GM23338 (cell line): ENCODE measurements around the gene GNB1L.

Source experiments
- CREB1 ChIP-seq: fragments of 250-450 bp; sonication (Bioruptor Pico); IDR thresholded peaks from 2 replicates; pipeline ENCODE4 v1.5.0; 2020; ENCODE audit warnings: low read depth, mild to moderate bottlenecking, moderate library complexity
- EZH2 ChIP-seq: fragments of 200-600 bp; sonication (generic); IDR thresholded peaks from one replicate; pipeline ENCODE4 v1.8.0; 2017; ENCODE audit warnings: antibody characterized with exemption, mild to moderate bottlenecking, low read depth; ENCODE audit not compliant: unreplicated experiment
- EZH2phosphoT487 ChIP-seq: fragments of 200-600 bp; sonication (generic); IDR thresholded peaks from one replicate; pipeline ENCODE4 v1.8.1; 2018; ENCODE audit warnings: antibody characterized with exemption; ENCODE audit not compliant: unreplicated experiment
- JUNB ChIP-seq: IDR thresholded peaks from one replicate; pipeline ENCODE4 v1.6.1; 2016; ENCODE audit warnings: antibody characterized with exemption; ENCODE audit not compliant: unreplicated experiment
- NANOG ChIP-seq: IDR thresholded peaks from 2 replicates; pipeline ENCODE4 v1.6.1; 2016; ENCODE audit warnings: antibody characterized with exemption, borderline replicate concordance
- POLR2AphosphoS5 ChIP-seq: IDR thresholded peaks from 2 replicates; pipeline ENCODE4 v1.6.1; 2016; ENCODE audit warnings: antibody characterized with exemption, low read depth
- STAT1 ChIP-seq: IDR thresholded peaks from one replicate; pipeline ENCODE4 v1.6.1; 2016; ENCODE audit warnings: antibody characterized with exemption; ENCODE audit not compliant: unreplicated experiment
- TF ChIP-seq, protein P1 (sequence below), 2 experiments: fragments of 200-600 bp in 1 of 2; sonication (generic) in 1 of 2; conservative IDR thresholded peaks; 2 replicates each; pipeline versions ENCODE4 v1.5.1 to v1.6.1; 2016 to 2017; ENCODE audit warnings: antibody characterized with exemption in 2 of 2, low read depth in 2 of 2, mild to moderate bottlenecking in 2 of 2, moderate library complexity in 1 of 2
- TF ChIP-seq, protein P2 (sequence below): IDR thresholded peaks from one replicate; pipeline ENCODE4 v1.6.1; 2018; ENCODE audit warnings: antibody characterized with exemption; ENCODE audit not compliant: unreplicated experiment
- TF ChIP-seq, protein P3 (sequence below): IDR thresholded peaks from 2 replicates; pipeline ENCODE4 v1.6.1; 2016; ENCODE audit warnings: antibody characterized with exemption
- TF ChIP-seq, protein P4 (sequence below): fragments of 250-450 bp; sonication (Bioruptor Pico); IDR thresholded peaks from 2 replicates; pipeline ENCODE4 v1.5.0; 2020; ENCODE audit warnings: mild to moderate bottlenecking, moderate library complexity

DNA sequence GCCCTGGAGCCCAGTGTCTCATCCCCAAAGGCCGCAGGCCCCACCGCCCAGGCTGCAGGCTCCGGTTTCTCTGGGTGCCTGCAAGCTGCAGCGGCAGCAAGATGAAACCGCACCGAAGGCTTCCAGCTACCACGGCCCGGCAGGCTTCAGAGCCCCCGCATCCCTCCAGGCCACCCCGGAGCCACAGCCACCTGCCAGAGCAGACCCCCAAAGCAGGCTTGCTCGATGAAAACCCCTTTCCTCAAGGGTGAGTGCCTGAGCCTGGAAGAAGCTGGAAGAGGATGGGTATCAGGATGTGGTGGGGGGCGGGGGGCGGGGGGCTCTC is 24.5 kb upstream of the GNB1L start:
- TF ChIP-seq, protein P1, sequence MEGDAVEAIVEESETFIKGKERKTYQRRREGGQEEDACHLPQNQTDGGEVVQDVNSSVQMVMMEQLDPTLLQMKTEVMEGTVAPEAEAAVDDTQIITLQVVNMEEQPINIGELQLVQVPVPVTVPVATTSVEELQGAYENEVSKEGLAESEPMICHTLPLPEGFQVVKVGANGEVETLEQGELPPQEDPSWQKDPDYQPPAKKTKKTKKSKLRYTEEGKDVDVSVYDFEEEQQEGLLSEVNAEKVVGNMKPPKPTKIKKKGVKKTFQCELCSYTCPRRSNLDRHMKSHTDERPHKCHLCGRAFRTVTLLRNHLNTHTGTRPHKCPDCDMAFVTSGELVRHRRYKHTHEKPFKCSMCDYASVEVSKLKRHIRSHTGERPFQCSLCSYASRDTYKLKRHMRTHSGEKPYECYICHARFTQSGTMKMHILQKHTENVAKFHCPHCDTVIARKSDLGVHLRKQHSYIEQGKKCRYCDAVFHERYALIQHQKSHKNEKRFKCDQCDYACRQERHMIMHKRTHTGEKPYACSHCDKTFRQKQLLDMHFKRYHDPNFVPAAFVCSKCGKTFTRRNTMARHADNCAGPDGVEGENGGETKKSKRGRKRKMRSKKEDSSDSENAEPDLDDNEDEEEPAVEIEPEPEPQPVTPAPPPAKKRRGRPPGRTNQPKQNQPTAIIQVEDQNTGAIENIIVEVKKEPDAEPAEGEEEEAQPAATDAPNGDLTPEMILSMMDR (conservative IDR thresholded peaks at IDR 0.05; ENCODE audit: low read depth in 2 of 2): no peak
- TF ChIP-seq, protein P2, sequence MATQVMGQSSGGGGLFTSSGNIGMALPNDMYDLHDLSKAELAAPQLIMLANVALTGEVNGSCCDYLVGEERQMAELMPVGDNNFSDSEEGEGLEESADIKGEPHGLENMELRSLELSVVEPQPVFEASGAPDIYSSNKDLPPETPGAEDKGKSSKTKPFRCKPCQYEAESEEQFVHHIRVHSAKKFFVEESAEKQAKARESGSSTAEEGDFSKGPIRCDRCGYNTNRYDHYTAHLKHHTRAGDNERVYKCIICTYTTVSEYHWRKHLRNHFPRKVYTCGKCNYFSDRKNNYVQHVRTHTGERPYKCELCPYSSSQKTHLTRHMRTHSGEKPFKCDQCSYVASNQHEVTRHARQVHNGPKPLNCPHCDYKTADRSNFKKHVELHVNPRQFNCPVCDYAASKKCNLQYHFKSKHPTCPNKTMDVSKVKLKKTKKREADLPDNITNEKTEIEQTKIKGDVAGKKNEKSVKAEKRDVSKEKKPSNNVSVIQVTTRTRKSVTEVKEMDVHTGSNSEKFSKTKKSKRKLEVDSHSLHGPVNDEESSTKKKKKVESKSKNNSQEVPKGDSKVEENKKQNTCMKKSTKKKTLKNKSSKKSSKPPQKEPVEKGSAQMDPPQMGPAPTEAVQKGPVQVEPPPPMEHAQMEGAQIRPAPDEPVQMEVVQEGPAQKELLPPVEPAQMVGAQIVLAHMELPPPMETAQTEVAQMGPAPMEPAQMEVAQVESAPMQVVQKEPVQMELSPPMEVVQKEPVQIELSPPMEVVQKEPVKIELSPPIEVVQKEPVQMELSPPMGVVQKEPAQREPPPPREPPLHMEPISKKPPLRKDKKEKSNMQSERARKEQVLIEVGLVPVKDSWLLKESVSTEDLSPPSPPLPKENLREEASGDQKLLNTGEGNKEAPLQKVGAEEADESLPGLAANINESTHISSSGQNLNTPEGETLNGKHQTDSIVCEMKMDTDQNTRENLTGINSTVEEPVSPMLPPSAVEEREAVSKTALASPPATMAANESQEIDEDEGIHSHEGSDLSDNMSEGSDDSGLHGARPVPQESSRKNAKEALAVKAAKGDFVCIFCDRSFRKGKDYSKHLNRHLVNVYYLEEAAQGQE: no peak
- TF ChIP-seq STAT1 (no peak), JUNB (no peak), POLR2AphosphoS5 (no peak), EZH2 (no peak), EZH2phosphoT487 (no peak), CREB1 (CRISPR knock-in tag) (no peak), NANOG (no peak)
- TF ChIP-seq, protein P3, sequence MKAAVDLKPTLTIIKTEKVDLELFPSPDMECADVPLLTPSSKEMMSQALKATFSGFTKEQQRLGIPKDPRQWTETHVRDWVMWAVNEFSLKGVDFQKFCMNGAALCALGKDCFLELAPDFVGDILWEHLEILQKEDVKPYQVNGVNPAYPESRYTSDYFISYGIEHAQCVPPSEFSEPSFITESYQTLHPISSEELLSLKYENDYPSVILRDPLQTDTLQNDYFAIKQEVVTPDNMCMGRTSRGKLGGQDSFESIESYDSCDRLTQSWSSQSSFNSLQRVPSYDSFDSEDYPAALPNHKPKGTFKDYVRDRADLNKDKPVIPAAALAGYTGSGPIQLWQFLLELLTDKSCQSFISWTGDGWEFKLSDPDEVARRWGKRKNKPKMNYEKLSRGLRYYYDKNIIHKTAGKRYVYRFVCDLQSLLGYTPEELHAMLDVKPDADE: no peak
- TF ChIP-seq, protein P4, sequence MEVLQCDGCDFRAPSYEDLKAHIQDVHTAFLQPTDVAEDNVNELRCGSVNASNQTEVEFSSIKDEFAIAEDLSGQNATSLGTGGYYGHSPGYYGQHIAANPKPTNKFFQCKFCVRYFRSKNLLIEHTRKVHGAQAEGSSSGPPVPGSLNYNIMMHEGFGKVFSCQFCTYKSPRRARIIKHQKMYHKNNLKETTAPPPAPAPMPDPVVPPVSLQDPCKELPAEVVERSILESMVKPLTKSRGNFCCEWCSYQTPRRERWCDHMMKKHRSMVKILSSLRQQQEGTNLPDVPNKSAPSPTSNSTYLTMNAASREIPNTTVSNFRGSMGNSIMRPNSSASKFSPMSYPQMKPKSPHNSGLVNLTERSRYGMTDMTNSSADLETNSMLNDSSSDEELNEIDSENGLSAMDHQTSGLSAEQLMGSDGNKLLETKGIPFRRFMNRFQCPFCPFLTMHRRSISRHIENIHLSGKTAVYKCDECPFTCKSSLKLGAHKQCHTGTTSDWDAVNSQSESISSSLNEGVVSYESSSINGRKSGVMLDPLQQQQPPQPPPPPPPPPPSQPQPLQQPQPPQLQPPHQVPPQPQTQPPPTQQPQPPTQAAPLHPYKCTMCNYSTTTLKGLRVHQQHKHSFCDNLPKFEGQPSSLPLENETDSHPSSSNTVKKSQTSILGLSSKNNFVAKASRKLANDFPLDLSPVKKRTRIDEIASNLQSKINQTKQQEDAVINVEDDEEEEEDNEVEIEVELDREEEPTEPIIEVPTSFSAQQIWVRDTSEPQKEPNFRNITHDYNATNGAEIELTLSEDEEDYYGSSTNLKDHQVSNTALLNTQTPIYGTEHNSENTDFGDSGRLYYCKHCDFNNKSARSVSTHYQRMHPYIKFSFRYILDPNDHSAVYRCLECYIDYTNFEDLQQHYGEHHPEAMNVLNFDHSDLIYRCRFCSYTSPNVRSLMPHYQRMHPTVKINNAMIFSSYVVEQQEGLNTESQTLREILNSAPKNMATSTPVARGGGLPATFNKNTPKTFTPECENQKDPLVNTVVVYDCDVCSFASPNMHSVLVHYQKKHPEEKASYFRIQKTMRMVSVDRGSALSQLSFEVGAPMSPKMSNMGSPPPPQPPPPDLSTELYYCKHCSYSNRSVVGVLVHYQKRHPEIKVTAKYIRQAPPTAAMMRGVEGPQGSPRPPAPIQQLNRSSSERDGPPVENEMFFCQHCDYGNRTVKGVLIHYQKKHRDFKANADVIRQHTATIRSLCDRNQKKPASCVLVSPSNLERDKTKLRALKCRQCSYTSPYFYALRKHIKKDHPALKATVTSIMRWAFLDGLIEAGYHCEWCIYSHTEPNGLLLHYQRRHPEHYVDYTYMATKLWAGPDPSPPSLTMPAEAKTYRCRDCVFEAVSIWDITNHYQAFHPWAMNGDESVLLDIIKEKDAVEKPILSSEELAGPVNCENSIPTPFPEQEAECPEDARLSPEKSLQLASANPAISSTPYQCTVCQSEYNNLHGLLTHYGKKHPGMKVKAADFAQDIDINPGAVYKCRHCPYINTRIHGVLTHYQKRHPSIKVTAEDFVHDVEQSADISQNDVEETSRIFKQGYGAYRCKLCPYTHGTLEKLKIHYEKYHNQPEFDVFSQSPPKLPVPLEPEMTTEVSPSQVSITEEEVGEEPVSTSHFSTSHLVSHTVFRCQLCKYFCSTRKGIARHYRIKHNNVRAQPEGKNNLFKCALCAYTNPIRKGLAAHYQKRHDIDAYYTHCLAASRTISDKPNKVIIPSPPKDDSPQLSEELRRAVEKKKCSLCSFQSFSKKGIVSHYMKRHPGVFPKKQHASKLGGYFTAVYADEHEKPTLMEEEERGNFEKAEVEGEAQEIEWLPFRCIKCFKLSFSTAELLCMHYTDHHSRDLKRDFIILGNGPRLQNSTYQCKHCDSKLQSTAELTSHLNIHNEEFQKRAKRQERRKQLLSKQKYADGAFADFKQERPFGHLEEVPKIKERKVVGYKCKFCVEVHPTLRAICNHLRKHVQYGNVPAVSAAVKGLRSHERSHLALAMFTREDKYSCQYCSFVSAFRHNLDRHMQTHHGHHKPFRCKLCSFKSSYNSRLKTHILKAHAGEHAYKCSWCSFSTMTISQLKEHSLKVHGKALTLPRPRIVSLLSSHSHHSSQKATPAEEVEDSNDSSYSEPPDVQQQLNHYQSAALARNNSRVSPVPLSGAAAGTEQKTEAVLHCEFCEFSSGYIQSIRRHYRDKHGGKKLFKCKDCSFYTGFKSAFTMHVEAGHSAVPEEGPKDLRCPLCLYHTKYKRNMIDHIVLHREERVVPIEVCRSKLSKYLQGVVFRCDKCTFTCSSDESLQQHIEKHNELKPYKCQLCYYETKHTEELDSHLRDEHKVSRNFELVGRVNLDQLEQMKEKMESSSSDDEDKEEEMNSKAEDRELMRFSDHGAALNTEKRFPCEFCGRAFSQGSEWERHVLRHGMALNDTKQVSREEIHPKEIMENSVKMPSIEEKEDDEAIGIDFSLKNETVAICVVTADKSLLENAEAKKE (CRISPR knock-in tag): no peak
